ENCODE results near the gene PCDH8. TPM values are rescaled to one million over a fixed set of nuclear protein-coding genes. Genes with fewer than 3 reads are reported as not detected.
A peak's percentile ranks its signal among the peaks of the same experiment; 100 is the strongest.

The PCDH8 gene, protein sequence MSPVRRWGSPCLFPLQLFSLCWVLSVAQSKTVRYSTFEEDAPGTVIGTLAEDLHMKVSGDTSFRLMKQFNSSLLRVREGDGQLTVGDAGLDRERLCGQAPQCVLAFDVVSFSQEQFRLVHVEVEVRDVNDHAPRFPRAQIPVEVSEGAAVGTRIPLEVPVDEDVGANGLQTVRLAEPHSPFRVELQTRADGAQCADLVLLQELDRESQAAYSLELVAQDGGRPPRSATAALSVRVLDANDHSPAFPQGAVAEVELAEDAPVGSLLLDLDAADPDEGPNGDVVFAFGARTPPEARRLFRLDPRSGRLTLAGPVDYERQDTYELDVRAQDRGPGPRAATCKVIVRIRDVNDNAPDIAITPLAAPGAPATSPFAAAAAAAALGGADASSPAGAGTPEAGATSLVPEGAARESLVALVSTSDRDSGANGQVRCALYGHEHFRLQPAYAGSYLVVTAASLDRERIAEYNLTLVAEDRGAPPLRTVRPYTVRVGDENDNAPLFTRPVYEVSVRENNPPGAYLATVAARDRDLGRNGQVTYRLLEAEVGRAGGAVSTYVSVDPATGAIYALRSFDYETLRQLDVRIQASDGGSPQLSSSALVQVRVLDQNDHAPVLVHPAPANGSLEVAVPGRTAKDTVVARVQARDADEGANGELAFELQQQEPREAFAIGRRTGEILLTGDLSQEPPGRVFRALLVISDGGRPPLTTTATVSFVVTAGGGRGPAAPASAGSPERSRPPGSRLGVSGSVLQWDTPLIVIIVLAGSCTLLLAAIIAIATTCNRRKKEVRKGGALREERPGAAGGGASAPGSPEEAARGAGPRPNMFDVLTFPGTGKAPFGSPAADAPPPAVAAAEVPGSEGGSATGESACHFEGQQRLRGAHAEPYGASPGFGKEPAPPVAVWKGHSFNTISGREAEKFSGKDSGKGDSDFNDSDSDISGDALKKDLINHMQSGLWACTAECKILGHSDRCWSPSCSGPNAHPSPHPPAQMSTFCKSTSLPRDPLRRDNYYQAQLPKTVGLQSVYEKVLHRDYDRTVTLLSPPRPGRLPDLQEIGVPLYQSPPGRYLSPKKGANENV
- total RNA-seq = not detected in 2 replicates
- polyA plus RNA-seq = not detected in 2 replicates
- not detected in 2 replicates for polyA plus RNA-seq (2012)
- polyA minus RNA-seq (ENCODE audit: low replicate concordance) = not detected in 2 replicates

DNA sequence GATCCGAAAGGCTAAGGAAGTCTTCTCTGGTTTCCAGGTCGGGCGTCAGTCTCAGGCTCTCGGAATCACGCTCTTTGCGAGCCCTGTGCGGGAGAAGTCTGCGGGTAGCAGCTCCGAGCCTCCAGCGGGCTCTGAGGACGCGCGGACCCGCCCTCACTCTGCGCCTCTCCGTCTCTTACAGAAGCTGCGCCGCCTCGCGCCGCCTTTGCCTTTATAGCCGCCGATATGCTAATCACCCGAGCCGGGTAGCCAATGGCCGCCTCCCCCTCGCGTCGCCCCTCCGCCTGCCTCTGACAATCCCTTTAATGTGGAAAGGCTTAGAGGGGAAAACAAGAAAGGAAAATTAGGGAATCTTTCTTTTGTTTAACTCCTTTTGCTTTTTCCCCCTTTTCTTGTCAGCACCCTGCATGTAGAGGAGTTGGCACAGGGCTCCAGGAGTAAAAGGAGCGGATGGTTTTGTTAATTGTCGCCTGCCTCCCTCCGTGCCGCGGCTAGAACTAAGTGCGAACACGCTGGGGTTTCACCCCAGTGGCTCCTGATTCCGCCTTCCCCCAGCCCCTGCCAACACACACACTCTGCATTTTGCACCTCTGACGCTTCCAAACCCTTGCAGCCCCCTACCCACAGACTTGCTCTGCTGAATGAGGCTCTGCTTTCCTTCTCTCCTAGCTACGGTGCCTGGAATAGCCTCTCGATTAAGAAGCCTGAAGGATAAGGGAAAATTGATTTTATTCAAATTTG lies at the start of gene PCDH8:
Gene PCDH8 (minus strand): TSS at position 186 of the 741 bp plus-strand sequence. CDS start 204 bp downstream, outside the sequence.
- H4K20me1 ChIP-seq (ENCODE audit: control insufficient read depth, extremely low read depth, insufficient read depth, low read length) = no peaks in the 10 kb centered on the region
- H3K79me2 ChIP-seq (ENCODE audit: control insufficient read depth, insufficient read depth, low read length) = no peaks in the 10 kb centered on the region
- no peaks in the 10 kb centered on the region for H3K9me3 ChIP-seq (ENCODE audit: control insufficient read depth, insufficient read depth, low read depth, low read length)
- no peaks in the 10 kb centered on the region for H3K4me1 ChIP-seq (ENCODE audit: control insufficient read depth, extremely low read depth, insufficient read depth, low read length)
- no peaks in the 10 kb centered on the region for H3K36me3 ChIP-seq (ENCODE audit: control insufficient read depth, insufficient read depth, low read length)
- TF ChIP-seq EZH2 (IDR thresholded peaks at IDR 0.05; ENCODE audit: low read length, missing control alignments) = no peak
- TF ChIP-seq, protein P1, sequence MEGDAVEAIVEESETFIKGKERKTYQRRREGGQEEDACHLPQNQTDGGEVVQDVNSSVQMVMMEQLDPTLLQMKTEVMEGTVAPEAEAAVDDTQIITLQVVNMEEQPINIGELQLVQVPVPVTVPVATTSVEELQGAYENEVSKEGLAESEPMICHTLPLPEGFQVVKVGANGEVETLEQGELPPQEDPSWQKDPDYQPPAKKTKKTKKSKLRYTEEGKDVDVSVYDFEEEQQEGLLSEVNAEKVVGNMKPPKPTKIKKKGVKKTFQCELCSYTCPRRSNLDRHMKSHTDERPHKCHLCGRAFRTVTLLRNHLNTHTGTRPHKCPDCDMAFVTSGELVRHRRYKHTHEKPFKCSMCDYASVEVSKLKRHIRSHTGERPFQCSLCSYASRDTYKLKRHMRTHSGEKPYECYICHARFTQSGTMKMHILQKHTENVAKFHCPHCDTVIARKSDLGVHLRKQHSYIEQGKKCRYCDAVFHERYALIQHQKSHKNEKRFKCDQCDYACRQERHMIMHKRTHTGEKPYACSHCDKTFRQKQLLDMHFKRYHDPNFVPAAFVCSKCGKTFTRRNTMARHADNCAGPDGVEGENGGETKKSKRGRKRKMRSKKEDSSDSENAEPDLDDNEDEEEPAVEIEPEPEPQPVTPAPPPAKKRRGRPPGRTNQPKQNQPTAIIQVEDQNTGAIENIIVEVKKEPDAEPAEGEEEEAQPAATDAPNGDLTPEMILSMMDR (conservative IDR thresholded peaks at IDR 0.05 in 1 of 2, IDR thresholded peaks at IDR 0.05 in 1 of 2; ENCODE audit: low read depth in 1 of 2, low read length in 2 of 2) = no peak
- H3K27me3 ChIP-seq (ENCODE audit: control insufficient read depth, insufficient read depth, low read length) = peaks cover 37% of the 10 kb centered on the region
- no peak within 1 kb of the TSS for H3K9ac ChIP-seq (ENCODE audit: insufficient read depth, low read length)
- no peak within 1 kb of the TSS for H3K4me3 ChIP-seq (replicated peaks in 1 of 4; ENCODE audit: control extremely low read depth in 1 of 4, insufficient read depth in 1 of 4, low read depth in 3 of 4, low read length in 4 of 4)
- DNase-seq (ENCODE audit: low read depth in 2 of 2) = no peak
- H3K27ac ChIP-seq (ENCODE audit: insufficient read depth, low read length) = no peak within 1 kb of the TSS
- H2AFZ ChIP-seq (ENCODE audit: low read length) = no peak within 1 kb of the TSS
- H3K4me2 ChIP-seq (ENCODE audit: extremely low read depth, insufficient read depth, low read length) = no peak within 1 kb of the TSS

DNA sequence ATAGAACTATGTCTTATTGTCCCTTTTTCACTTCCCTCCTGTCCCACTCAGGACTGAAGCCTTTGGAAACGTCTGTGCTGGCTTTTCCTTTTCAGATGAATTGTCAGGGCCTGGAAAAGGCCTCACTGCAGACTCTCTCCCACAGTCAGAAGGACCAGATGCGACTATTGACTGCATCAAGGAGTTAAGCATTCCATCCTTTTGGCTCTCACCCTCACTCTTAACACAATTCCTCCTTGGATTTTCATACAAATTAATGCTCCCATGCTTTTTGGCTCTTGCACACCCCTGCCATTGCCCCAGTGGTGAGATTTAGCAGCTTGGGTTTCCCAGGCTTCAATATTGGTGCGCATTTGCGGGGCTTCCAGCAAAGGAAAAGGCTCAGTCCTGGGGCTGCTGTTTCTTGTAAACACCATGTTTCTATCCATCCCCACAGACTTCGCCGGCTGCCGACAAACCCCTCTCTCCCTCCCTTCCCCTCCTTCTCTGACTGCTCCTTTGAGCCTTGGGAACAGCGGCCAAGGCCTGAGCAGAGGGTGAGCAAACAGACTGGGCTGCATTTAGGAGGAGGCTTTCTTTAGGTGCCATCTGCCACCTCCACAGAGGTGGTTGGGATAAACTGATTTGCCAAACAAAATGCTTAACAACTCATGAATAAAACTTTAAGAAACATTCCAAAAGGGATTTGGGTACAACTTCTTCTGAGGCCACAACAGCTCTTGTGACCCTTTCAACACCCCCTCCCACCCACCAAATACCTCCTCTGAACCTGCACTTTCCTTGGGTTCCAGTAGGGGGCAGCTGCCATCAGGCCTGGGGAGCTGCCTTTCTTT lies 48.6 kb upstream of the PCDH8 start:
- H3K27ac ChIP-seq (ENCODE audit: insufficient read depth, low read length) = no peak overlapping the region
- H3K4me2 ChIP-seq (ENCODE audit: extremely low read depth, insufficient read depth, low read length) = no peak overlapping the region
- no peak overlapping the region for H3K4me3 ChIP-seq (replicated peaks in 1 of 4; ENCODE audit: control extremely low read depth in 1 of 4, insufficient read depth in 1 of 4, low read depth in 3 of 4, low read length in 4 of 4)
- no peak overlapping the region for H2AFZ ChIP-seq (ENCODE audit: low read length)
- TF ChIP-seq, protein P1 (conservative IDR thresholded peaks at IDR 0.05 in 1 of 2, IDR thresholded peaks at IDR 0.05 in 1 of 2; ENCODE audit: low read depth in 1 of 2, low read length in 2 of 2) = peak in 1 of 2 donors; percentile 23
- no peak for TF ChIP-seq EZH2 (IDR thresholded peaks at IDR 0.05; ENCODE audit: low read length, missing control alignments)
- H3K79me2 ChIP-seq (ENCODE audit: control insufficient read depth, insufficient read depth, low read length) = no peaks in the 10 kb centered on the region
- no peaks in the 10 kb centered on the region for H3K9me3 ChIP-seq (ENCODE audit: control insufficient read depth, insufficient read depth, low read depth, low read length)
- H3K9ac ChIP-seq (ENCODE audit: insufficient read depth, low read length) = no peak overlapping the region
- H4K20me1 ChIP-seq (ENCODE audit: control insufficient read depth, extremely low read depth, insufficient read depth, low read length) = no peaks in the 10 kb centered on the region
- H3K4me1 ChIP-seq (ENCODE audit: control insufficient read depth, extremely low read depth, insufficient read depth, low read length) = no peaks in the 10 kb centered on the region
- no peaks in the 10 kb centered on the region for H3K27me3 ChIP-seq (ENCODE audit: control insufficient read depth, insufficient read depth, low read length)
- H3K36me3 ChIP-seq (ENCODE audit: control insufficient read depth, insufficient read depth, low read length) = no peaks in the 10 kb centered on the region
- no peak for DNase-seq (ENCODE audit: low read depth in 2 of 2)
